MM.1S (cell line): ENCODE data around the gene OR51S1.

Source experiments
- EZH2 ChIP-seq: fragments of 300-600 bp; sonication (generic); optimal IDR thresholded peaks from 2 replicates; pipeline ENCODE3; 2017; ENCODE audit warnings: low read depth, mild to moderate bottlenecking, antibody characterized with exemption, low read length, mixed read lengths
- EZH2phosphoT487 ChIP-seq: fragments of 300-600 bp; sonication (generic); IDR thresholded peaks from 2 replicates; pipeline ENCODE4 v1.6.1; 2018; ENCODE audit warnings: antibody characterized with exemption, low read length
- TF ChIP-seq, protein P1 (sequence below): fragments of 300-600 bp; sonication (generic); IDR thresholded peaks from 2 replicates; pipeline ENCODE4 v1.5.1; 2016; ENCODE audit warnings: antibody characterized with exemption, low read length, mixed read lengths

DNA sequence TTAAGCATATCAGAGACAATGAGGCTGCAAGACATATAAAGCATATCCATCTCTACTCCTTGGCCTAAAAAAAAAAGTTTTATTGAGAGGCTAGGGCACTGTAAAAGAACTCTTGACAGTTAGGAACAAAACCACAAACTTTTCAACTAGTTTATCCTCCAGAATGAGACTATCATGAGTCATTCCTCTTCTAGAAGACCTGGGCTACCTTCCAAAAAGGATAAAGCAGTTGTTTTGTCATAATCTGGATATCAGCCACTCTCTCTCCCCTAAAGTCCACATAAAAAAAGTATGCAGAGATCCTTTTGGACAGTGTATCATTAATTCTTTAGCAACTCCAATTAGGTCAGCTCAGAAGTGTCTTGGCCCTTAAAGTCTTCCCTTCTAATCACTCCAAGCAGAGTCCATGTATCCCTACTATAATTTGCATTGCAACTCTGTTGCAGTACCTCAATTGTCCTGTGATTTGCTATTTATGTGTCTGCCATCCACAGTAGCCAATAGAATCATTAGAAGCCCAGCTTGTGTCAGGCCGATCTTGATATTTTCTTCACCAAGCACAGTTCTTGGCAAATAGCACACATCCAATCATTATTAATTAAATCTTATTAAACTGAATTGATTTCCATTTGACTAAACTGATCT lies 43.1 kb upstream of the OR51S1 start:
- no peak for TF ChIP-seq EZH2
- TF ChIP-seq, protein P1, sequence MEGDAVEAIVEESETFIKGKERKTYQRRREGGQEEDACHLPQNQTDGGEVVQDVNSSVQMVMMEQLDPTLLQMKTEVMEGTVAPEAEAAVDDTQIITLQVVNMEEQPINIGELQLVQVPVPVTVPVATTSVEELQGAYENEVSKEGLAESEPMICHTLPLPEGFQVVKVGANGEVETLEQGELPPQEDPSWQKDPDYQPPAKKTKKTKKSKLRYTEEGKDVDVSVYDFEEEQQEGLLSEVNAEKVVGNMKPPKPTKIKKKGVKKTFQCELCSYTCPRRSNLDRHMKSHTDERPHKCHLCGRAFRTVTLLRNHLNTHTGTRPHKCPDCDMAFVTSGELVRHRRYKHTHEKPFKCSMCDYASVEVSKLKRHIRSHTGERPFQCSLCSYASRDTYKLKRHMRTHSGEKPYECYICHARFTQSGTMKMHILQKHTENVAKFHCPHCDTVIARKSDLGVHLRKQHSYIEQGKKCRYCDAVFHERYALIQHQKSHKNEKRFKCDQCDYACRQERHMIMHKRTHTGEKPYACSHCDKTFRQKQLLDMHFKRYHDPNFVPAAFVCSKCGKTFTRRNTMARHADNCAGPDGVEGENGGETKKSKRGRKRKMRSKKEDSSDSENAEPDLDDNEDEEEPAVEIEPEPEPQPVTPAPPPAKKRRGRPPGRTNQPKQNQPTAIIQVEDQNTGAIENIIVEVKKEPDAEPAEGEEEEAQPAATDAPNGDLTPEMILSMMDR: no peak
- no peak for TF ChIP-seq EZH2phosphoT487
